ENCODE data around the gene SYNJ1.
"Not testable (repeated sequence)": the region's sequence is repeated elsewhere in the genome, so short reads cannot be mapped to it uniquely, and the experiment has no call there.

Gene SYNJ1

DNA sequence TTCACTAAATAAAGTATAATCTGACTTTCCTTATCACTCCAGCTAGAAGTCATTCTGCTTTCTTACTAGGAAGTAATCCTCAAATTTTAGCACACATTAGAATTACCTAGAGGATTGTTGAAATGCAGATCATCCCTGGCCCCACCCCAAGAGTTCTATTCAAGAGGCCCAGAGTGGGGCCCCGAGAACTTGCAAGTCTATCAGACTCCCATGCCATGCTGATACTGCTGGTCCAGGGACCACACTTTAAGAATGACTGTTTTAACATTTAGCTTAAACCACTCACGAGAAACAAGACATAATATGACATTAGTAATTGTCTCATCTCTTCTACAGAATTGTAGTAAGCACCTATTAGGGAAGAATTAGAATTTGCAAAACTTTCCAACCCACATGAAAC is 7.7 kb upstream of the SYNJ1 start:
- no peak for DNase-seq

DNA sequence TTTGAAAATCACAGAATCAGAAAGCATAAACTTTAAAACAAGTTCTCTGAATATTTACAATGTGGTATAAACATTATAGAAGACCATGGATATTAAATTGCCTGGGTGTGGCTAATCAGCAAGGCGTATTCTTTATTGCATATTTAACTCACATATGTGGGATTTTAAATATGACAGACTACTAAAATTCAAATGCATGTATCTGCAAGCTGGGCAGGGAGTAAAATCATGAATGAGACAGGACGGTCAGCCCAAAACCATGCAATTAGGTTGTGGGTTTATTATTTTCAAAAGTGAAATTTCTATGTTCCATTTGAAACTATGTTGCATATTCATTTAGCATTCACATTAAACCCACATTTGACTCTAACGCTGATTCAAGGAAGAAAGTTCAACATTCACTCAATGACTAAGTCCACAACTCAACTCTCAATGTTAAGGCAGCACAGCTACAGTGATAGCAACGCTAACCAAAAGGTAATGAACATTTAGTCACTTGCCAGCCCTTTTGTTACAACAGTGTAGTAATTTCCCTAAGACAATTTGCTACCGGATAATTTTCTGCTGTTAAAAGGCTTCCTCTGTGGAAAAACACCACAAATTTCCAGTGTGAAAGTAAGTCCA is 6.3 kb upstream of the SYNJ1 start:
- no peak for DNase-seq

DNA sequence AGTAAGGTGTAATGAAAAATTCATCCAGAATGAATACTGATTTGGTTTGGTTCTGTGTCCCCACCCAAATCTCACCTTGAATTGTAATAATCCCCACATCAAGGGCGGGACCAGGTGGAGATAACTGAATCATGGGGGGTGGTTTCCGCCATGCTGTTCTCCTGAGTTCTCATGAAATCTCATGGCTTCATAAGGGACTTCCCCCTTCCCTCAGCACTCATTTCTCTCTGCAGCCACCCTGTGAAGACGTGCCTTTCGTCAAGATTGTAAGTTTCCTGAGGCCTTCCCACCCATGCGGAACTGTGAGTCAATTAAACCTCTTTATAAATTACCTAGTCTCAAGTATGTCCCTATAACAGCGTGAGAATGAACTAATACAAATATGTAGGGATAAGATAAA is 5.5 kb upstream of the SYNJ1 start:
- no peak for DNase-seq

DNA sequence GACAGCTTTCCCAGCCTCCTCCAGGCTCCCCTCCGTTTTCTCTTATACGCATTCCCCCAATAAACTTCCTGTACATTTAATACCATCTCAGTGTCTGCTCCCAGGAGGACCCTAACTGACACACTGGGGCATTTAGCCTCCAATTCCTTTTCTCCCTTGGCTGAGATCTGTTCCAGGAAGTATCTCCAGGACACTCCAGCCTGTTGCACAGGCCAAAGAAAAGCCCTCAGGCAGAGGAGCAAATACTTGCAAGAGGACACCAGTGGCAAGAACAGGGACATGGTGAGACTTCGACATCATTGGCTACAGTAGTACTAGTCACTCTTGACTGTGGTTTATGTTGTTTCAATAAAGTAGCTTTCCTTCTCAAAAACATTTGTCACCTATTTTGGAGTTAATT is 4.7 kb upstream of the SYNJ1 start:
- no peak for DNase-seq

DNA sequence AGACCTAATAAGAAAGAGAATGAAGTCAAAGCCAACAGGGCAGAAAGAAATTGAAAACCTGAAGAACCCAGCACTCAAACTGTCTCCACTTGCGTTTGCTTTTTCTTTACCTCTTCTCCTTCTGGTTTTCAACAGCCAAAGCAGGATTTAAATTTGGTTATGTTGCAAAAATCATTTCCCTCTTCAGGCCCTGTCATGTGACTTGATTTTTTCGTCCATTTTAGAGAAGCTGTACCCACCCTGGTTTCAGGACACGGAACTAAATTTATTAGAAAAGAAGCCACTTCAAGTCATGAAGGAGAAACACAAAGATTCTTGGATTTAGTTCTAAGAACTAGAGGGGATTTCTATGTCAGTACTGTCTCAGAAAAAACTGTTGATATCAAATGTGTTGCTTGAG is 1.0 kb upstream of the SYNJ1 start:
- no peak for DNase-seq

DNA sequence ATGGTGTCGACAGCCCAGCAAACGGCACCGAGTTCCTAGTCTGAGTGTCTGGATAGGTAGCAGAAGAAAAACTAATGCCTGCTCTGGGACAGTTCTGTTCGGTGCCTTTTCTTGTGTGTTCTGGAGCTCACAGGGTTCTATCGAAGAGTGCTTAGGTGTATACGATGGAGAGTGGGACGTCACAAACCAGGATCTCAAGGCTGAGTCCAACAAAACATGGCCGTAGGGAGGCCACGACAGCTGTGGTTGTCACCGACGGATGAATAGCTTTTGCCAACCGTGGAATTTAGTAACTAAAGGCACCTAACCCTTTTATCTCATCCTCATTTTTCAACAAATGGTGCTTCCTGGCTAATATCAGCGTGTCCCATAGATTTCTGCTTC is 635 bp upstream of the SYNJ1 start:
- DNase-seq: no peak

DNA sequence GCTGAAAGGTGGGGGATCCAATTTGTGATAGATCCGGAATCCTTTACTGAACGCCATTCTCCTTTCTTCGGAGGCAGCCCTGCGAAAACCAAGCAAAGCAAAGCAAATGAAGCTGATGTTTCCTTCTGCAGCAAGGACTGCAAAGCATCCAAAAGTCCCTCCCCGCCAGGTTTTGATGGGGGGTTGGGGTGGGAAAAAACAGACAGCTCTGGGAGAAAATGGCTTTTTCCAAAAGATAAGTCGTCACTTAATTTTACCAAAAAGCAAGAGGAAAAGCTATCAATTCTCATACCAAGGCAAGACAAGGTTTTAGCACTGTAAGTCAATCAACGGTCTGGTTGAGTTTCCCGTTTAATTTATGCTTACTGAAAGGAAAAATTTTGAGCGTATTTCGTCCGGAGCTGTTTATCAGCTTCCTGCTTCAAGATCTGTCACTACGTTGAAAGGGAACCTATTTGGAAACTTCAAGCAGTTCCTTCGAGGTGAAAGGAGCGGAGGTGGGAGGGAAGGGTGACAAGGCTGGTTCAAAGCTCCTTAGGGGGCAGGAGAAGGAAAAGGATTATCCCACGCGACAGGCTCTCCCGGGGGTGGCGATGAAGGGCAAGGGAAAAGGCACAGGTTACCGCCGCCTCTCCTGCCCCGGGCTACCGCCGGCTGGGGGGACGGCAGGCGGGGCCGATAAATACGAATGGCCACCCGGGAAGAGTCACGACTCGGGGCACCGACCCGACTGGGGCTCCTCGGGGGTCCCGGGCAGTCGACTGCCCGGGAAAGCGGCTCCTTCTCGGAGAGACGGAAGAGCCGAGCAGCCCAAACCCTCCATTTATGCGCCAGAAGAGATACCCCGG is 750 bp downstream of the SYNJ1 start:
- no peak for DNase-seq

DNA sequence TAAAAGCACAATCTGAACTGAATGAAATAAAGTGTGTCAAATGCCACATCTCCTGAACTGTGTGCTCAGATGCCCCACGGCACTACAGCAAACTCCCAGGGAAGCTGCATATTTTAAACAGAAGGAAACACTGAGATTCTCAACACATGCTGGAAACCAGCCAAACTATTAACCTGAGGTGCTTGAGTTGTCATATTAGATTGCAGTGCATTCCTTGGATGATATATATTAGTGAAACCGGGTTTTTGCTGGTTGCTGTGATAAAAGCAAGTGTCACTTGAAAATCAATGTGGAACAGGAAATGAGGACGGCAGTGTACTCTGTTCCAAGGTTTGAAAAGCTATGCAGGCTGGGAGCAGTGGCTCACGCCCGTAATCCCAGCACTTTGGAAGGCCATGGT is 8.7 kb downstream of the SYNJ1 start:
- no peak for DNase-seq

DNA sequence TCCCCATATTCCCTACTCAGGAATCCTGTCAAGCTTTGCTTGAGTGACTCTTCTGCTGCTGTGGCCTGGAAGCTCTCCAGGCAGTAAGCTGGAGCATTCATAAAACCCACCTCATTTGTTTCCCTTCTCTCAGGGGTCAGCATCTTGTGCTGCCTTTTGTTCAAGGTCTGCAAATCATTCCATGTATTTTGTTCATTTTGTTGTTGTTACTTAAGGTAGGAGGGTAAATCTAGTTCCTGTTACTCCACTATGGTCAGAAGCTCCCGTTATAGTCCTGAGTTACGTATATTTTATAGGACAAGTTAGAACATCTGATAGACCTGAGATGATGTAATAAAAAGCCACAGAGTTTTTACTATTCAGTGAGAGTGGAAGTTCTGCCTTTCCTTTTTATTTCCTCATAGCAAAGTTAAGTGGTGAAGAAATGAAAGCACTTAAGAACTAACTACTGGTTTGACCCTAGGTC is 9.9 kb downstream of the SYNJ1 start:
- DNase-seq: no peak

DNA sequence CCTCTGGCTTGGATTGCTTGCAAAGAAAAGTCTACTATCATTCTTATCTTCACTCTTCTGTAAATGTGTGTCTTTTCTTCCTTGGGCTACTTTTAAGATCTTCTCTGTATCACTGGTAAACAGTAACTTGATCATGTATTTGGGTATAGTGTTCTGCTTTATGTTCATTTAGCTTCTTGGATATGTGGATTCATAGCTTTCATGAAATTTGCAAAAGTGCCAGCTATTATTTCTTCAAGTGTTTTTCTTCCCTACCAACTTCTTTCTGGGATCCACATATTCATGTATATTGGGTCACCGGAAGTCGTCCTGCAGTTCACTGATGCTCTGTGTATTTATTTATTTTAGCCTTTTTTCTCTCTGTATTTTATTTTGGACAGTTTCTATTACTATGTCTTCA is 11.3 kb downstream of the SYNJ1 start:
- DNase-seq: no peak

DNA sequence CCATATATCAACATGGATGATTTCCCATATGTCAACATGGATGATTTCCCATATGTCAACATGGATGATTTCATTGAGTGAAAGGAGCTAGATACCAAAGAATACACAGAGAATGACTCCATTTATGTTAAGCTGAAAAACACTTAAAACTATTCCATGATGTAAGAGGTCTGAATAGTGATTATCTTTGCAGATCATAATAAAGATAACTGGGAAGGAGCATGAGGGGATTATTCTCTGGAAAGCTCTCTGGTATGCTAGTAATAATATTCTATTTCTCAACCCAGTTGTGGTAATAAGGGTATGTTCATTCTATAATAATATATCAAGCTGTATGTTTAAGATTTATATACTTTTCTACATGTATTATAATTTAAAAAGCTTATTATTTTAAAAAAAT is 14.1 kb downstream of the SYNJ1 start:
- DNase-seq: no peak

DNA sequence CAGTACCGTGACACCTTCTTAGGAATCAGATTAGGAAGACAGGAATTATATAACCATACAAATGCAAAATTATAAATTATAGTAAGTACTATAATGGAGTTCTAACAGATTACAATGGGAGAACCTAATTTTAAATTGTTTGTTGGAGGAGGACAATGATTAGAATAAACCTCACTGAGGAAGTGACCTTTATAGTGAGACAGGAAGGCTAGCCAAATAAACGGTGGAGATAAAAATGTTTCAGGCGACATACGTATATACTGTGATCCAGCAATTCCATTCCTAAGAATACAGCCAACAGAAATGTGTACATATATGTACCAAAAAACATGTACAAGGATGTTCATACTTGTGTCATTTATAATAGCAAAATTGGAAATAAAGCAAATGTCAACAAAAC is 15.2 kb downstream of the SYNJ1 start:
- no peak for DNase-seq

DNA sequence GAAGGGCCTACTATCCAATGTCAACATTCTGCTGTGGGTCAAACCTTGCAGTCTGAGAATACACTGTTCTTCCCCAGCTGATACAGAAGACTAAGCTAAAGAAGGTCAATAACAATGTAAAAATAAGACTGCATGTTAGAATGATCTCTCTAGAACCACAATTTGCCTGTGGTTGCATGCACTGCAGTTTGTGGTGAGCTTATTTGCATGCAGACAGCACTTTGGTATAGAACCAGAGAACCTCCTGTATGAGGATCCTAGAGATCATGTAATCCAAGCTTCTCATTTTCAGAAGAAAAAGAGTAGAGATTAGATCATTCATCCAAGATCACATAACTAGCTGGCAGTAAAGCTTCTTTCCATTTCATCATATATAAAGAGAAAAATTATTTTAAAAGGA is 15.8 kb downstream of the SYNJ1 start:
- DNase-seq: no peak

DNA sequence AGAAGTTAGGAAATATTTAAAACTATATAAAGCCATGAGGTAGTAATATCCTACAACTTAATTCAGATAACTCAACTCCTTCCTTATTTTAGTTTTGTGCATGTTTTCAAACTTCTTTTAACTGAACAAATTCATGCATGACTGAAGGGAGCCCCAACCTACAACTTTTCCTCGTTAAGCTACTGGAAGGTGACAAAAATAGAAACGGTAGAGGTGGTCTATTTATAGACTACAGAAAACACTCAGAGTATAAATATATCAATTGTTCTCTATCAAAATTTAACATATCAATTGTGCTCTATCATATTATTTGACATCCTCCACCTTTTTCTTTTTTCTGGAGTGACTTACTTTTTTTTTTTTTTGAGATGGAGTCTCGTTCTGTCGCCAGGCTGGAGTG is 16.8 kb downstream of the SYNJ1 start:
- no peak for DNase-seq

DNA sequence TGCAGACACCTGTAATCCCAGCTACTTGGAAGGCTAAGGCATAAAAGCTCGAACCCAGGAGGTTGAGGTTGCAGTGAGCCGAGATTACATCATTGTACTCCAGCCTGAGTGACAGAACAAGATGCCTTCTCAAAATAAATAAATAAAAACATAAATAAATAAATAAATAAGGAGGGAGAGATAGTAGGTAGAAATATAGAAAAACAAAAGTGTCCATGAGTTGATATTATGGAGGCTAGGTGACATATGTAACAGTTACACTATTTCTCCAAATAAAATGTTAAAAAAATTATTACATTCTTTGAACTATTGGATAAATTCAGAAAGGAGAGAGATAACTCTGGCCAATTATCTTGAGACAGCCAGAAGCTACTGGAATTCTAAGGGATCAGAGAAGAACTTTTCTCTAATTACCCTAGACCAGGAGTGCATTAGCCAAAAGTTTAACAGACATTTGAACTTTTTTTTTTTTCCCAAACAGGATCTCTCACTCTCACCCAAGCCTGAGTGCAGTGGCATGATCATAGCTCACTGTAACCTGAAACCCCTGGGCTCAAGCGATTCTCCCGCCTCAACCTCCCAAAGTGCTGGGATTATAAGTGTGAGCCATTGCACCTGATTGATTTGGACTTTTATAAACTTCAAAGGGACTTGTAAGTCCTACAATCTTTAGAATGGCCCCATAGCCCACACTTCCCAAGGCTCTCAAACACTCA is 17.6 kb downstream of the SYNJ1 start:
- no peak for DNase-seq

DNA sequence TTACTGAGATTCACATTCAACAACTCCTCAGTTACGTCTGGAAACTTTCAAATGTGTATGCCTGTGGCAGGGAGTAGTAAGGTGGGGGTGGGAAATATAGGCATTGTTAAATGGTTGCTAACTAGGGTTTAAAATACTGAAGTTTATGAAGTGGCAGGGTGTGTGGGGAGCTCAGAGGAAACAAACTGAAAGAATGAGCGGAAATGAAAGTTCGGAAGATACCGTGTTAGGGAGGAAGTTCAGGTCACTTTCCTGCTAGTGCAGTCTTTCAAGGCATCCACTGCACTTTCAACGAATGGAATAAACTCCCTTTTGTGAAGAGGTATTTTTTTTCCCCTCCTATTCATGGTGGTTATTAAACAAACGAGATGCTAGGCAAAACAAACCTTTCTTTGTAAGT is 19.7 kb downstream of the SYNJ1 start:
- no peak for DNase-seq

DNA sequence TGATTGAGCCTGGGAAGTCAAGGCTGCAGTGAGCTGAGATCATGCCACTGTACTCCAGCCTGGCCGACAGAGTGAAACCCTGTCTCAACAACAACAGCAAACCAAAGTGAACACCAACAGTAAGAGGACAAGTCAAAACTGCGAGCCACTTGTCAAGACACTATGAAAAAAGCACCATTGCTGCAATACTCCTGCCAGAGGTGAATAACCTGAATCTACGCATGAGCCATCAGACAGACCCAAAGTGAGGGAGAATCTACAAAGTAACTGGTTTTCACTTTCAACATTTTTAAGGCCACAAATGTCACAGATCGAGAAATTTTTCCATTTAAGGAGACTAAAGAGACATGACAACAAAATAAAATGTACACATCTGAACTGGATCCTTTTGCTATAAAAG is 21.9 kb downstream of the SYNJ1 start:
- DNase-seq: no peak

DNA sequence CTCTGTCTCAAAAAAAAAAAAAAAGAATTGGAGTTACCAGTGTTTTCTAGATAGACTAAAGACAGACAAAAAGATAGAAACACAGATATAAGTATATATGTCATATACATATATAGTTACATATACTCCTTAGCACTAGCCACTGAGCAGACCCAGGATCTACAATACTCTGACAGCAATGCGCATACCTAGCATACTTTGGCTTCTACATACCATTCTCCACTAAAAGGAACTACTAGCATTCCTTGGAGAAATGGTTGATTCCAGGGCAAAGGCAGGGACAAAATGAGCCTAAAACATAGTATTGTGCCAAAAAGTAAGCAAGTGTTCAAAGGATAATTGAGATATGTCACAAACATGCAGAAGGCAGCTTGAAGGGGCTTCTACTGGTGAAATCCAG is 22.7 kb downstream of the SYNJ1 start:
- DNase-seq: no peak

DNA sequence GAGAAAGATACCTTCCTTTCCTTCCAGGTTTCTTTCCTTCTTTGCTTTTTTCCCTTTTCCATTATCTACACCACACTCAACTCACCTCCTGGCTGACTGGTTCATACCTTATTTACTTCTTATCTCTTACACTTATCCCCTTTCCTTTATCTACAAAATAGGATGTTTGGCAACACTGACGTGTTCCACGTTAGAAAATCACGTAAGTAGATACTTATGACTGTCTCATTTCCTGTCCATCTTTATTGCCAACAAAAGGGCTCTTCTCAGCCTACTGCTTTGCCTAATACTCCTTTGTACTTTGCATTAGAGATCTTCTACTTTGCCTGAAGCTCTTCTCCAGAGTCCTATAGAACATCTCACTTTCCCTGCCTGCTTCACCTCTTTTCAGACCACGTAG is 25.1 kb downstream of the SYNJ1 start:
- DNase-seq: no peak

DNA sequence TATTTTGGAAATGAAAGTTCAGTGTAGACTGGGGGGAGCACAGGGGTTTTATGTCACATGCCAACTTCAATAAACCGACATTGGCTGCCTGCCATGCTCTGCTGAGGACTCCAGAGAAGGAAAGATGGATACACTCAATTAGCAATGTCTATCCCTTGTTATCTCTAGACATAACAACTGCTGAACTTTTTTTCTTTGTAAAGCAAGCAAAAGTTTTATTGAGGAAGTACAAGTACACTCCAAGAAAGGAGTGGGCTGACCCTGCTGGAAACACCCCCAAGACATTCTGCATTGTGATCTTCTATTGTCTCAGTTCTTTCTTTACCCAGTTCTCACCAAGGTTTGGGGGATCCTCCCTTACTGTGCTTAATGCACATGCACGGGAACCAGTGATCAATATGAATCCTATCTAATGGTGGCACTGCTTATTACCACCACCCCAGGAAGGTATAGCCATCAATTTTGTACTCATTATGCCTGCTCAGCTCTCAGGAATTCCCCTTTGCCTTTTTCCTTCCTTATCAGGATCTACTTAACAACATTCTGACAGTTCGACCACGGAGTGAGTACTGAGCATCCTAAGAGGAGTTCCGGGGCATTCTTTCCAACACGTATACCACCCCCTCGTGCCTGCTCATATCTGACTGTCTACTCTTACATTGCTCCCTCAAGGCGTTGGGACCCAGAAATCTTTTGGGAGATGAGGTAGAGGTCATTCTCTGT is 28.7 kb downstream of the SYNJ1 start:
- no peak for DNase-seq

DNA sequence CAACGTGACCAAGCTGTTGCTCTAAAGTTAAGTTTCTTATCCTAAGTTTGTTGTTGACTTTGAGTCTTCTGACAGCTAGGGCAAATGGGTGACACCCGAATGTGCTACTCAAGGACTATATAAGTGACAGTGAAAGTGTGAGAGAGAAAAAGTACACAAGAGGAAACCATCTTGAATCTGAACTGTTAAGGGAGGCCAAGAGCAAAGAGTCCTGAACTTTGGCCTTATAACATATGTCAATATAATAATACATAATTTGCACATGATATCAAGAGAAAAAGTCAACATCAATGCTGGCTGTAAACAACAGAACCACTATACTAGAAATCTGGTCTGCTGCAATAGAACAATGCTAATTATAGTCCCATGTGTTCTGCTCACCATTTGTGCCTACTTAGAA is 29.5 kb downstream of the SYNJ1 start:
- no peak for DNase-seq

DNA sequence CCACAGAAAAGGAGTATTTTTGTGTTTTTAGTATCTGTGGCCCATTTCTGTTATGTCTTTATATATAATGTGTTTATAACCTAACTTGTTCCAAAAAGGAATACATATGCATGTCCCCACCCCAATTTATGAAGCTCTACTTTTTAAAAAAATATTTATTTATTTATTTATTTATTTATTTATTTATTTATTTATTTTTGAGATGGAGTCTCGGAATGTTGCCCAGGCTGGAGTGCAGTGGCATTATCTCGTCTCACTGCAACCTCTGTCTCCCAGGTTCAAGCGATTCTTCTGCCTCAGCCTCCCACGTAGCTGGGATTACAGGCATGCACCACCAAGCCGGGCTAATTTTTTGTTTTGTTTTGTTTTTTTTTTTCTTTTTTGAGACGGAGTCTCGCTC is 32.3 kb downstream of the SYNJ1 start:
- DNase-seq: not testable (repeated sequence)

DNA sequence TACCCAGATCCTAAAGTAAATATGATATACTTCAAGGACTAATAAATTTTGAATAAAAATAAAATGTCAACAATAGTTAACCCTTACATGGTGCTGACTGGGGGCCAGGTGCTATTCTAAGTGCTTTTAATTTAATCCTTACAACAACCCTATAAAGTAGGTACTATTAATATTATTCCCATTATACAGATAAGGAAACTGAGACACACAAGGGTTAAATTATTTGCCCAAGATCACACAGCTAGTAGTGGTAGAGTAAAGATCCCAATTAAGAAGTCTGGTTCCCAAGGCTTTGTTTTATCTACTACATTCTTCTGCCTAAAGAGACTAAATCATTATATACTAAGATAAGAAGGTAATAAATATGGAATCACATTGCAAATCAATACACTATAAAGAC is 34.2 kb downstream of the SYNJ1 start:
- DNase-seq: no peak

DNA sequence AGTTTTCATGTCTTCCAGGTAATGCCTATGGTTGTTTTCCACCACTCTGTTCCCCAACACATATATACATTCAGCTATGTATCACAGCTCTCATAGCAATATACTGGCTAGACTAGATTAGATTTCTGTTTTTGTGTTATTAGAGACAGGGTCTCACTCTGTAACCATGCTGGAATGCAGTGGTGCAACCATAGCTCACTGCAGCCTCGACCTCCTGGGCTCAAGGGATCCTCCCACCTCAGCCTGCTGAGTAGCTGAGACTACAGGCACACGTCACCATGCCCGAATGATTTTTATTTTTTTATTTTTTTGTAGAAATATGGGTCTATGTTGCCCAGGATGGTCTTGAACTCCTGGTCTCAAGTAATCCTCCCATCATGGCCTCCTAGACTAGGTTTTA is 37.7 kb downstream of the SYNJ1 start:
- no peak for DNase-seq

Data from NCI-H1930 (cell line).